ENCODE measurements around the gene APOBEC3B.
"Not testable (repeated sequence)": the region's sequence is repeated elsewhere in the genome, so short reads cannot be mapped to it uniquely, and the experiment has no call there.

The APOBEC3B gene

DNA sequence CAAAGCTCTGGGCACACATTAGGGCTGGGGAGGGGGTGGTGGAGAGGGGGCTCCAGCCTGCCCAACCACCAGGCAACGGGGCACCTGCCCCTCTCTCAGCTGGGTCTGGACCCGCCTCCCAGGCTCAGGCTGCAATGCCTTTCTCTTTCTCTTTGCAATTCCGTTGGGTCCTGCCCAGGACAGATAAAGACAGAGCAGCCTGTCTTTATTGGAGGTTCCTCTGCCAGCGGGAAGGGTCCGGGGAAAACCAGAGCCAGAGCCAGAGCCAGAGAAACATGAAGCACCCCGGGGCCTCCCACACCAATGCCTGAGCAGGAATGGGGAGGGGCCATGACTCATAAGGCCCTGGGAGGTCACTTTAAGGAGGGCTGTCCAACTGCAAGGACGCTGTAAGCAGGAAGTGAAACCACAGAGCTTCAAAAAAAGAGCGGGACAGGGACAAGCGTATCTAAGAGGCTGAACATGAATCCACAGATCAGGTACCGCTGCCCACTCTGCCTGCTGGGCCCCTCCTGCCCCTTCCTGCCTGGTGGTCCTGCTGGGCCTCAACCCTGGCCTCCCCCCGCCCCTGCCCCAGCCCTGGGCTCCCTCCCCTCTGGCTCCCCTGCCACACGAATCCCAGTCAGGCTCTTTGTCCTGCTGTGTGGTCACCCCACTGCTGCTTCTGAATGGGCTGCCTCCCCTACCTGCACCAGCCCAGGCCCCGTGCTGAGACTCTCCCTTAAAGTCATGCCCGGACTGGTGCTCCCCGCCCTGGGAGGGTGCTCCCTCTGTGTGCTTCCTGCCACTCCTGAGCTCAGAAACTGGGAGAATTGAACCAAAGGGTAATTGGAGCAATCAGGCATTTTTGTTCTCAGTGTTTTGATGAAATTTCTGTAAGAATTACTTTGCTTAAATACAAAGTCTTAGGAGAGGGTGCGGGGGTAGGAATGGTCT, at the start of gene APOBEC3B:
Gene APOBEC3B (plus strand): TSS at position 356 of the 936 bp plus-strand sequence. CDS start 107 bp downstream, at position 463.
- peak; percentile 79 for DNase-seq

DNA sequence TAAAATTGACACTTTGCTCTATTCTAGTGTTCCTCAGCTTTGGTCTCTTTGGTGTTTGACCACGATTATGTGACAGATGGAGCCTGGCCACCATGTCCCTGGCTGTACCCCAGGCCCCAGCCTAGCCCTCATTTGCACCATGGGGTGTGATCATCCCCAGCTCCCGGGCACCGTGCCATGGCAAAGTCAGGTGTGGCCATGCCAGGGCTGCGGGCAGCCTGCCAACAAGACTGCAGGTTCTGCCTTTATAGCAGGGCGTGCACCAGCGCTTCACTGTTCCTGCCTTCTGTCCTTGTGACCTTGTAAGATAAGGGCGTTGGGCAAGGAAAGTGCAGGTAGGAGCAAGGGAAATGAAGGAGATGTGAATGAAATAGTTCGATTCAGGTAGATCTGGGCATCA, 47.1 kb upstream of the APOBEC3B start:
- DNase-seq: no peak

DNA sequence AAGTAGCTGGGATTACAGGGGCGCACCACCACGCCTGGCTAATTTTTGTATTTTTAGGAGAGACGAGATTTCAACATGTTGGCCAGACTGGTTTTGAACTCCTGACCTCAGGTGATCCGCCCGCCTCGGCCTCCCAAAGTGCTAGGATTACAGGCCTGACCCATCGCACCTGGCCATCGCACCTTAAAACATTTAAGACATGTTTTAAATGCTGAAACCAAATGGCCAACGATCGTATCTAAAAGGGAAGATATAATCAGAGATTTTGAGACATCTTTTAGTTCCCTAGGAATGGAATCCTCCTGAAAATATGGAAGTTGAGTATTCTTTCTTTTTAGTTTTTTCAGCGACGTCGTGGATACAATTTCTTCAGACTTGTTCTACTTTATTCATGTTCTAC, 46.5 kb upstream of the APOBEC3B start:
- DNase-seq: no peak

DNA sequence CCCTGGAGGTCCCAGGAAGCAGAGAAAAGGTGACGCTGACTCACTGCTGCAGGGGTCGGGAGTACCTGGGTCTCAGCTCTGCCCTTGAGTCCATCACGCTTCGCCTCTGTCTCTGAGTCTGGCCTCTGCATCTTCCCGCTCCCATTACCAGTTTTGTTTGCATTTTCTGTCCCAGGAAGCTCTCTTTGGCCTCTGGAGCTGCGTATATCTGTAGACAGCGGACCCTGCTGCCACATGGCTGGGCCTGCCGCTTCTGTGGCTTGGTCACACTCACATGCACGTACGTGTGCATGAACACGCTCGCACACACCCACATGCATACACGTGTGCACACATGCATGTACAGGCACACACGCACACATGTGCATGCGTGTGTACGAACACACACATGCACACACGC, 45.6 kb upstream of the APOBEC3B start:
- DNase-seq: no peak

DNA sequence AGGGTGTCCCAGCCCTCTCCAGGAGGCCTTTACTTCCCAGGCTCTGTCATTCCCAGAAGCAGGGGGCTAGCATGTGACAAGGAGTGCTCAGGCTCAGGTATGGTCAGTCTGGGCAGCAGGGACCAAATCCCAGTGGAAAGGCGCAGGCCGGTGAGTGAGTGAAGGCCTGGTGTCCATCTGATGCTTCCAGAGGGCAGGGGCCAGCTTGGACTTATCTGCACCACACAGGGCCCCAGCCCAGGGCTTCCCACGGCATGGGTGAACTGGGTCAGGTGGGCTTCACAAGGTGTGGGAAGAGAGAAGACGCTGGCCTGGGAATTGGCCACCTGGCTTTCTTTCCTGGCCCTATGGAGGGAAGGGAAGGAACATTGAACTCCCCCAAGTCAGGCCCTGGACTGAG, 45.1 kb upstream of the APOBEC3B start:
- DNase-seq: no peak

DNA sequence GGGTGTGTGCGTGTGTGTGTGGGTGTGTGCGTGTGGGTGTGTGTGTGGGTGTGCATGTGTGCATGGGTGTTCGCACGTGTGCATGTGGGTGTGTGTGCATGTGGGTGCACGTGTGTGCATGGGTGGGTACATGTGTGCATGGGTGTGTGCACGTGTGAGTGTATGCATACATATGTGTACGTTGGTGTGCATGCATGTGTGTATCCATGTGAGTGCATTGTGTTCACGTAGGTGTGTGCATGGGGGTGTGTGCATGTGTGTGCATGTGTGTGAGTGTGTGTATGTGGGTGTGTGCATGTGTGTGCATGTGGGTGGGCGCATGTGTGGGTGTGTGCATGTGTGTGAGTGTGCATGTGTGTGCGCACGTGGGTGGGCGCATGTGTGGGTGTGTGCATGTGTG, 44.6 kb upstream of the APOBEC3B start:
- no peak for DNase-seq

DNA sequence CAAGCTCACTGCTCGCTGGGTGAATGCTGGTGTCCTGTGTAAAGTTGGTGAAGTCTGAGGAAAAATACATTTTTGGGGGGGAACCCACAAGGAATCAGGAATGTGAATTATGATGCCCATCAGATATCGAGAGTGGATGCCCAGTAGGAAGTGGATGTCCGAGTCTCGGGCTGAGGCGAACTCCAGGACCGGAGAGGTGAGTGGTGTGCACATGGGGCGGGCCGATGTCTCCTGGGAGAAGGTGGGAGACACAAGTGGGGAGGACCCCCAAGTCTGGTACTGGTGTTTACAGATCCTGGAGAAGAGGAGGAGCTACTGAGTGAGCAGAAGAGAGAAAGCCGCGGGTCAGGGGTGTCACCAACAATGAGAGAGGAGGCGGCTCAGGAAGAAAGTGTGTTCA, 43.9 kb upstream of the APOBEC3B start:
- DNase-seq: no peak

DNA sequence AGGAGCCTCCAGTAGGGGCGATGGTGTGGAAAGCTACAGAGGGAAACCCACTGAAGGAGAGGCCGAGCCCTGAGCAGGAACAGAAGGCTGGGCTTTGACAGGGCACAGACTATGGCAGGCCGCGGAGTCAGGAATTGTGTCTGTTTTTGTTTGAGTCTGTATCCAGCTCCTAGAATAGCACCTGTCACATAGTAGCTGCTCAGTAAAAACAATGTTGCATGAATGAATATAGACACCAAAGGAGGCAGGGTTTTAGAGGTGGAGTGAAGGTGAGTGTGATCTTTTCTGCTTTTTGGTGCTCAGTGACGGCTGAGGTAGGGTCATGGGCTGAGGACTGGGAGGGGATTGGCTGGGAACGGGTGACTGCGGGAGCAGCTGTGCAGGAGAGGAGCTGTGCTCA, 43.2 kb upstream of the APOBEC3B start:
- DNase-seq: no peak

DNA sequence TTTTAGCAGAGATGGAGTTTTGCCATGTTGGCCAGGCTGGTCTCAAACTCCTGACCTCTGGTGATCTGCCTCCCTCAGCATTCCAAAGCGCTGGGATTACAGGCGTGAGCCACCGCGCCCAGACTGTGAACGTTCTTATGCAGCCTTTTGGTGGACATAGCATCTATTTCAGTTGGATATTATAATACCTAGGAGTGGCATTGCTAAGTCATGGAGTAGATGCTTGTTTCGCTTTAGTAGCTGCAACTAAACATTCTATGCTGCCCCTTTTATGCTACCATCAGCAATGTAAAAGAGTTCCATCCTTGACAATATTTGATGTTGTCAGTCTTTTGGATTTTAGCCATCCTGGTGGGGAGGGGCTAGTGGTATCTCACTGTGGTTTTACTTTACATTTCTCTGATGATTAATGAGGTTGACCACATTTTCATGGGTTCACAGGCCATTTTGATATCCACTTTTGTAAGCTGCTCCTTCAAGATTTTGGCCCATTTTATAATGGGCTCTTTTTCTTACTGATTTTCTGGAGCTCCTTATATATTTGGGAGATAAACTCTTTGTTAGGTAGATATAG, 41.2 kb upstream of the APOBEC3B start:
- peak; percentile 42 for DNase-seq

DNA sequence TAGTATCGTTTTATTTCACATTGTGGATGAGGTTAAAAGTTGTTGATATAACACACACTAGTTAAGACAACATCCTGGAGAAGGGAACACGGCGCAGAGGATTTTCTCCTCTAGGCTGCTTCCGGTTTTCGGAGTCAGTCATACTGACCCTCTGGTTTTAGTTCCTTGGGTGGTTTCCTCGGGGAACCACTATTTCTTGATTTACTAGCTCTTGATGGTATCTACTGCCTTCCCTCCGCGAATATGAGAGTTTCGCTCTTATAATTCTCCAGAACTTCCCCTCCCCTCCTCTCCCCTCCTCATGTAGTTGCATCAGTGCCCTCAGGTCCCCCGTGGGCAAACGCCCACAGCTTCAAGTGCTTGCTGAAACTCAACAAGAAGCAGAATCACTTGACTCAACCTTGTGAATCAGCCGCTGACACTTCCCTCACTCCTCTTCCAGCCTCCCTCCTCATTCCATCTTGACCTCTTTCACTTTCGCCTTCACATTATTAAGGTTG, 40.6 kb upstream of the APOBEC3B start:
- peak; percentile 86 for DNase-seq

DNA sequence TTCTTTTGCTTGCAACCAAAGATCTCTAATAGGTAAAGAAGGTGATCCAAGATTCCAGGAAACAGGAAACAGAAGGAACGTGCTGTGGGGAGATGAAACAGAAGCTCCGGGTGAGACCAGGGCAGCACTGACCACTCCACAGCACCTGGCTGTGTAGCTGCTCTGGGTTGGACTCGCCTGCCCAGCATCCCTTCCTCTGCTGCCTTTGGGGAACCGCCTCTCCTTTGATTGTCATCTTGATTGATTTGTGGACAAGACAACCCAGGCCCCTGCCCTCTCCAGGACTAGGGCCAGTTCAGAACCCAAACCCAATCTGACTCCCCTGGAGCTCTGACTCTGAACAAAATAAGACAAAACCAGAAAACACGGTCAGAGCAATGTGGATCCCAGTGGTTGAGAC, 39.4 kb upstream of the APOBEC3B start:
- no peak for DNase-seq

DNA sequence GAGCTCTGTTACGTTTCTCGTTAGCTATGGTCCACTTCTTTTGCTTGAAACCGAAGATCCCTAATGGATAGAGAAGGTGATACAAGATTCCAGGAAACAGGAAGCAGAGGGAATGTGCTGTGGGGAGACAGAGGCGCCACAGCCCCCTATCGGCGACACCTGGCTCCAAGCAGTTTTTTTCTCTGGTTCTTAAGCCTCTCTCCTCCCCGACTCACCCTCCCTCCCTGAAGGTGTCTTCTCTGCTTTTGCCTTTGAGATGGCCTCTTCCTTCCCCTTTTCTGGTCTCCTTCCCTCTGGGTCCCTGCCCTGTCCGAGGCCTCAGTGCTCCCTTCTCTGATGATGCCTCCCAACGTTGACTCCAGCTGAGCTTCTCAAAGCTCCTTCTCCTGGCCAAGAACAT, 38.9 kb upstream of the APOBEC3B start:
- DNase-seq: no peak

DNA sequence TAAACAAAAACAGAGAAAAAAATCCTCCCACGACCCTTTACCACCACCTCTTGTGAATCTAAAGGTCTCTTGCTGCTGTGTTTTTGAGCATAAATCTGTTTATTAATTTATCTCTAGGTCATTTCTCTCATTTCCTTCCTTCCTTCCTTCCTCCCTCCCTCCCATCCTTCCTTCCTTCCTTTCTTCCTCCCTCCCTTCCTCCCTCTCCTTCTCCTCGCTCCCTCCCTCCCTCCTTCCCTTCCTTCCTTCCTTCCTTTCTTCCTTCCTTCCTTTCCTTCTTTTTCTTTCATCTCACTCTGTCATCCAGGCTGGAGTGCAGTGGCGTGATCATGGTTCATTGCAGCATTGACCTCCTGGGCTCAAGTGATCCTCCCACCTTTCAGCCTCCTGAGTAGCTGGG, 38.3 kb upstream of the APOBEC3B start:
- DNase-seq: no peak

DNA sequence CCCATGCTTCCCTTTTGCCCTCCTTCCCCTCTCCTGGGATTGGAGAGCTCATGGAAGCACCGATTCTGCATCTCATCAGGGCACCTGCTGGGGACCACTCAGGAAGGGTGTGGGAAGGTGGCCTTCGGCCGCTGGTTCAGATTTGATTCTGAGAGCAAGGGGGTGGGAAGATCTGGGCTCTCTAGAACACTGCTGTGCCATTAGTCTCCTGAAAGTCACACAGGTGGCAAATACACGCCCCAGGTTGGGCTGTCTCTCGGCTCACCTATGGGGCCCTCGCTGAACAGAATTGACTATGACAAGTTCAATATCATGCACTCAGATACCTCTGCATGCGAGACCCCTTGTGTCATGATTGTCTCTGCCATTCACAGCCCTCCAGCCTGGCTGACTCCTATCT, 37.5 kb upstream of the APOBEC3B start:
- DNase-seq: no peak

DNA sequence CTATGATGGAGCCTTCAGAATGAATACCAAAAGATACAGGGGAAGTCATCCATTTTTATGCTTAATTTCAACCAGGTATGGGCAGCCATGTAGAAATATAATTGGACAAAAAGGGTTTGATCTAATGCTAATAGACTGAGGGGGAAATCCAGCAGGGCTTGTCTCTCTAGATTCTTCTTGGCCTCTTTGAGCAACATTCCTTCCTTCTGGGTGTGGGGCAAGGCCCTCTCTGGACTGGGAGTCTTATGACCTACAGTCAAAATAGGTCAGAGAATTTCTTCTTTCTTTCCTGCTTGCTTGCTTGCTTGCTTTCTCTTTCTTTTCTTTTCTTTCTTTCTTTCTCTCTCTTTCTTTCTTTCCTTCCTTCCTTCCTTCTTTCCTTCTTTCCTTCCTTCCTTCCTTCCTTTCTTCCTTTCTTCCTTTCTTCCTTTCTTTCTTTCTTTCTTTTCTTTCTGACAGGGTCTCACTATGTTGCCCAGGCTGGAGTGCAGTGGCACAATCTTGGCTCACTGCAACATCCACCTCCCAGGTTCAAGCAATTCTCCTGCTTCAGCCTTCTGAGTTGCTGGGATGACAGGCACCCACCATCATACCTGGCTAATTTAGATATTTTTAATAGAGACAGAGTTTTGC, 36.3 kb upstream of the APOBEC3B start:
- DNase-seq: not testable (repeated sequence)

DNA sequence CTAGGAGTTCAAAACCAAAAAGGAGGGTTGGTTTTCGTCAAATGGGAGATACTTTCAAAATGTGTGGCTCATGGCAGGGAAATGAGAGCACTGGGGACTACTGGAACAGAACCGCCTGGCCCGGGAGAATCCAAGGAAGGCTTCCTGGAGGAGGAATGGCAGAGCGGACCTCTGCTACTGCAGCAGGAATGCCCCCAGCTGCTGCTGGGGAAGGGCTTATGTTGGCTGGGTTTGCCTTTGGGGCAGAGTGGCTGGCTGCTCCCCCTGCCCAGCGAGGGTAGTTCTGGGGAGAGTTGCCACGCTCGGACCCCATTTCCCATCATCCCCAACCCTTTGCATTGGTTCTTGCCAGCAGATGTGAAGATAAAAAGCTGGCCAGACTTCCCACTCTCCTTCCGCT, 35.4 kb upstream of the APOBEC3B start:
- DNase-seq: no peak

DNA sequence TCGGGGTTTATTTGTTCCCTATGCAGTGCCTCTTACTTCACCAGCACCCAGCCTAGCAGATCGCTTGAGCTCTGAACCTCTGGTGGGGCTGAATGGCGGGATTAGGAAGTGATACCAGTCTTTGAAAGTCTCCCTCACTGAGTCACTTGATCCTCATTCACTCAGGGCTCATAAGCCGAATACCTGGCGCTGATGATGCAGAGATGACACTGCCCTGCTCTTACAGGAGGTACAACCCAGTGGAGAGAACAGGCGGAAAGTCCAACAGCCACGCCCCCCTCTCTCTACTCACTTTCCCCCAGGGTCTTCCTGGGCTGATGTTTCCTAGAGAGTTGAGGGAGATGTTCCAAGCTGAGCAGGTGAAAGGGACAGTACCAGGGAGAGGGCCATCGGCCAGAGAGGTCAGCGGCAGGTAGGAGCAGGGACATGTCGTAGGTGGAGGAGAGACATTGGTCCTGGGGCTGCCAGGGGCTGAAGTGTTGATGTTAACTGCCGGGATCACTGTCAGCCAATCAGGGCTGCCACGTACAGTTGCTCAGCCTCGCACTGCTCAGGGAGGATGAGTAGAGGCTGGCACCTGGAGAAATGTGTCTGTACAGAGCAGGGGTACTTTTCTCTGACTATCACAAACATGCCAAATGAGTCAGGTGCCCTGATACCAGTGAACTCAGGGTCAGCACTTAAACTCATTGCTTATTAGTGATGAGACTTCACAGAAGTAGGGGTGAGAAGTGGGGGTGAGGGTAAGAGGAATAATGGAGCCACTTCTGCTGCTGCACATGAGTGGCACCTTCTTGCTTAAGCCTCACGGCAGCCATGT, 34.6 kb upstream of the APOBEC3B start:
- DNase-seq: peak; percentile 53

DNA sequence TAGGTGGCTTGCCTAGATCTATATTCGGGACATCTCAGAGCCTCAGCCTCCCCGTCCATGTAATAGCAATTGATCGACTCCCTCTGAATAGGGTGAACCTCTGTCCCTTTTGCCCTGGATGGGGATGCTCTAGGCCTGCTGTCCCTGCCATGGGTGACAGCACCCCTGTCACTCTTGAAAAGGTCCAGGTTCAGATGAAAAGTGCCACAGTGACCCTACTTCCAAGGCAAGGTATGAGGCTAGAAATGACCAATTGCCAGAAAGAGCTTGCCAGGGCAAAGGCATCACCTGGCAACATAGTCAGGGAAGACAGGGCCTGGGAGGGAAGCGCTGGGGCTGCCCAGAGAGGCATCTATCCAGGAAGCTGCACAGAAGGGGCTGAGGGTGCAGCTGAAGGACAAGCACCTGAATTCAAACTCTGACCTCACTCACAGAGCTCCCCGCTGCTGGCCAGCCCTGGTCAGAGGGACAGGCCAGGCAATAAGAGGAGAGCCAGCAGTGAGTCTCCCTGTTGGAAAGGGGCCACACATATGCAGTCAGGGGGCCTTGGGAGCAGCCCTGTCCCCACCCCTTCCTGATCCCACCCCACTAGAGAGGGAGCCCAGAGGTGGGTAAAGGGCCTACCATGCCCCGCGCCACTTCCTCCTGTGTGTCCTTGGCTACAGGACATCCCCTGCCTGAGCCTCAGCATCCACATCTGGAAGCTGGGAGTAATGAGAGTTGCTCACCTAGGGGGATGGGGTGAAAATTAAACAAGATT, 33.8 kb upstream of the APOBEC3B start:
- DNase-seq: no peak

DNA sequence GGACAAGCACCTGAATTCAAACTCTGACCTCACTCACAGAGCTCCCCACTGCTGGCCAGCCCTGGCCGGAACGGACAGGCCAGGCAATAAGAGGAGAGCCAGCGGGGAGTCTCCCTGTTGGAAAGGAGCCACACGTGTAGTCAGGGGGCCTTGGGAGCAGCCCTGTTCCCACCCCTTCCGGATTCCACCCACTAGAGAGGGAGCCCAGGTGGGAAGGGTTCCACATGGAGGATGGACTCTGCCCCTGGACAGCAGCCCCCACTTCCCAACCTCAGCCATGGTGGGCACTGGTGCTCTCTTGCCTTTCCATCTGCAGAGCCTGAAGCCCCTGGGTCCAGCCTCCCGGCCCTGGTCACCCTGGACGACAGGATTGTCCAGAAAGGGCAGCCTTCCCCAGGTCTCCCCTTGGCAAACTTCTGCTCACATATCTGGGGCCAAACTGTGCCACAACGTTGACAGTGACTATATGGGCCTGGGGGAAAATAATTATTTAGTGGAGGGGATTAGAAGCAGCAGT, 32.2 kb upstream of the APOBEC3B start:
- no peak for DNase-seq

DNA sequence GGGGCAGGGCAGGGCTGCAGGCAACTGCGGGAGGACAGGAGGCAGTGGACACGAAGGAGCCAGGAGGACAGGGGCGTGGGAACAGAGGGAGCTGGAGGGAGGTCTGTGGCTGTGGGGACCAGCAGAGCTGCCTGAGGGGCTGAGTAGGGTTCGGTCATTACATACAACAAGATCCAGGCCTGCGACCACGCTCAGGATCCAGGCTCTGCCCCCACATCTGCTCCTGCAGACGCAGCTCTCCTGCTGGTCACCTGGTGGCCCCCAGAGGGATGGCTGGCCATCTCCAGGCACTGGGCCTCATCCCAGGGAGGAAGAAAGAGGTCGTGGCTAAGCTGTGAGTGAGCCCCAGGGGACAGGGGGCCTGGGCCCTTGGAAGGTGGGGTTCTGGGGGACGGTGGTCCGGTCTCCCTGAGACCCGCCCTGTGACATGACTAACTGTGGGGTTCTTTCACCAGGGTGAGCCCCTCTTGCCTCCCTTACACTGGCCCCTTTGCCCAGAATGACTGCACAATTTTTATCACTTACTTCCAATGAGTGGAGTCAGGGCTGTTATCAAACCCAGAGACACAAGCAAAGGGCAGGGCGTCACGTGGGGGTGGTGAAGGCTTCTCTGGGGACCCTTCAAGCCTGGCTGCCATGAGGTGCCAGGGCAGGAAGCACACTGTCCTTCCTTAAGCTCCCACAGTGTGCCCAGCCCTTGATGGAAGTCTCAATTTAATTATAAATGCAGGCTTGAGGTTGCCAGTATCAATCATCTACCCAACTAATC, 31.4 kb upstream of the APOBEC3B start:
- DNase-seq: no peak

DNA sequence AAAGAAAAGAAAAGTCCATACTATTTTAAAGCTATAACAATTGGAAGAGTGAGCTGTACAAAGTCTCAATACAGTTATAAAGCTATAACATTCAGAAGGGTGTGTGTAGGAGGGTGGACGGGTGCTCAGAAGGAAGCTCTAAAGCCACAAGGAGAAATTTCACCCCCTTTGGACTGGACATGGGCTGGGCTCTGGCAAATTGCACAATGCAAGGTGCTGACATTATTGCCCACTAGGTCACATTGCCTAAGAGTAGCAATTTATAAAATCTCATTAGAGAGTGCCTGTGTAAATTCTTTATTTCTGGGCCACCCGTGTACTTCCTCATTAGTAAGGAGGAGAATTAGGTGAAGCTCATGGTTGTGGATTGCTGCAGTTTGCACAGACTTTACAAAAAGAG, 30.4 kb upstream of the APOBEC3B start:
- no peak for DNase-seq
